PC-3 (cell line): ENCODE measurements around the gene LRRC70. TPM values are rescaled to one million over a fixed set of nuclear protein-coding genes. Genes with fewer than 3 reads are reported as not detected.
A peak's percentile ranks its signal among the peaks of the same experiment; 100 is the strongest.

Source experiments
- ATAC-seq: fragments of 200-7000 bp; cut with Tn5 transposase; 2 replicates; pipeline ENCODE4 v1.9.1; 2020; ENCODE audit warnings: mild to moderate bottlenecking, moderate library complexity
- BruUV-seq: library from RNA; stranded (reverse); fragments of 400-500 nt; replicated peaks from 2 replicates; lab custom pipeline; 2021; lab: Mats Ljungman, UMichigan
- CTCF ChIA-PET: fragments of 300-600 bp; sonication (Branson Sonifier 250); formaldehyde crosslinking; loops from one replicate; lab custom pipeline; 2022; ENCODE audit warnings: antibody characterized with exemption; lab: Charles Lee
- POLR2A ChIA-PET: fragments of 300-600 bp; sonication (Branson Sonifier 250); formaldehyde crosslinking; loops from one replicate; lab custom pipeline; 2022; ENCODE audit warnings: antibody characterized with exemption; ENCODE audit not compliant: unreplicated experiment; lab: Charles Lee
- DNase-seq: peaks from one replicate; pipeline ENCODE4 v3.0.0-alpha.2; 2015
- H2AFZ ChIP-seq: fragments of 300-600 bp; sonication (generic); 2 replicates; pipeline ENCODE4 v1.6.0; 2016; ENCODE audit warnings: antibody characterized with exemption, low read length
- H3F3A ChIP-seq: fragments of 300-600 bp; sonication (generic); one replicate; pipeline ENCODE4 v1.6.0; 2017; ENCODE audit warnings: antibody characterized with exemption, low read length, control low read depth, mild to moderate bottlenecking; ENCODE audit not compliant: unreplicated experiment
- H3K27ac ChIP-seq: fragments of 300-600 bp; sonication (generic); 2 replicates; pipeline ENCODE4 v1.5.1; 2016; ENCODE audit warnings: mild to moderate bottlenecking, low read length
- H3K27me3 ChIP-seq: fragments of 300-600 bp; sonication (generic); 2 replicates; pipeline ENCODE4 v1.6.1; 2016; ENCODE audit warnings: low read length, mixed read lengths
- H3K36me3 ChIP-seq: fragments of 300-600 bp; sonication (generic); 2 replicates; pipeline ENCODE4 v1.6.1; 2016; ENCODE audit warnings: low read depth, mixed run types, low read length, mixed read lengths
- H3K4me1 ChIP-seq: fragments of 300-600 bp; sonication (generic); 2 replicates; pipeline ENCODE4 v1.5.1; 2016; ENCODE audit warnings: low read length; ENCODE audit not compliant: insufficient read depth
- H3K4me2 ChIP-seq: fragments of 300-600 bp; sonication (generic); 2 replicates; pipeline ENCODE4 v1.6.0; 2016; ENCODE audit warnings: low read length
- H3K4me3 ChIP-seq: fragments of 300-600 bp; sonication (generic); 2 replicates; pipeline ENCODE4 v1.5.1; 2016; ENCODE audit warnings: mild to moderate bottlenecking, low read length, mixed read lengths
- H3K79me2 ChIP-seq: fragments of 300-600 bp; sonication (generic); 2 replicates; pipeline ENCODE4 v1.6.1; 2017; ENCODE audit warnings: low read length, mixed read lengths
- H3K9ac ChIP-seq: fragments of 300-600 bp; sonication (generic); 2 replicates; pipeline ENCODE4 v1.6.0; 2016; ENCODE audit warnings: mild to moderate bottlenecking, low read length
- H3K9me2 ChIP-seq: fragments of 300-600 bp; sonication (generic); replicated peaks from 2 replicates; pipeline ENCODE4 v1.6.1; 2016; ENCODE audit warnings: mixed run types, low read length, mixed read lengths
- H3K9me3 ChIP-seq: fragments of 300-600 bp; sonication (generic); 2 replicates; pipeline ENCODE4 v1.6.1; 2016; ENCODE audit warnings: low read length, mixed read lengths
- H4K20me1 ChIP-seq: fragments of 300-600 bp; sonication (generic); 2 replicates; pipeline ENCODE4 v1.6.1; 2016; ENCODE audit warnings: low read length, mixed read lengths
- CTCF ChIP-seq: fragments of 300-600 bp; sonication (generic); conservative IDR thresholded peaks from 2 replicates; pipeline ENCODE4 v1.5.1; 2017; ENCODE audit warnings: antibody characterized with exemption, low read depth, mild to moderate bottlenecking, low read length
- EZH2 ChIP-seq: fragments of 300-600 bp; sonication (generic); IDR thresholded peaks from one replicate; pipeline ENCODE4 v1.6.1; 2017; ENCODE audit warnings: antibody characterized with exemption, mild to moderate bottlenecking, low read length; ENCODE audit not compliant: unreplicated experiment
- EZH2phosphoT487 ChIP-seq: fragments of 300-600 bp; sonication (generic); IDR thresholded peaks from 2 replicates; pipeline ENCODE4 v1.6.1; 2018; ENCODE audit warnings: mild to moderate bottlenecking, antibody characterized with exemption, low read length, borderline replicate concordance
- intact Hi-C: fragments of 100-400 bp; cut with micrococcal nuclease; formaldehyde crosslinking; loops from 2 replicates; pipeline ENCODE4 v1.9.0; 2023
- total RNA-seq: library from RNA; depleted of rRNA; stranded (reverse); fragments of >200 nt; gene quantifications from 2 replicates; pipeline ENCODE4 v1.2.3, GENCODE V29; 2014

The LRRC70 gene
- total RNA-seq, 1 experiment from 2014 or later = 1.5 TPM

- ATAC-seq (peak; percentile 68), DNase-seq (peak; percentile 42)
- H4K20me1 ChIP-seq = no peaks in the 10 kb centered on the region
- no peaks in the 10 kb centered on the region for H3K9me3 ChIP-seq
- CTCF ChIA-PET = no interaction called here
- H3K79me2 ChIP-seq = no peaks in the 10 kb centered on the region
- no peak overlapping the region for H3K9ac ChIP-seq
- H3K36me3 ChIP-seq = peaks cover under 1% of the 10 kb centered on the region; the same call in 1 of the 2 replicates
- no peaks in the 10 kb centered on the region for H3K27me3 ChIP-seq
- POLR2A ChIA-PET = interaction anchor here (0.6 kb wide), 1 partner anchor 8 kb away, joined by 7 read pairs; no protein-coding TSS in a partner anchor
- no TSS peak for BruUV-seq
- H3K9me2 ChIP-seq = no peaks in the 10 kb centered on the region
- H3F3A ChIP-seq = no peaks in the 10 kb centered on the region
- H3K4me3 ChIP-seq = no peak overlapping the region
- TF ChIP-seq CTCF (no peak), EZH2phosphoT487 (no peak), EZH2 (no peak)
- H2AFZ ChIP-seq = no peak overlapping the region
- H3K4me1 ChIP-seq = peaks cover 21% of the 10 kb centered on the region
- no peak overlapping the region for H3K4me2 ChIP-seq
- no peak overlapping the region for H3K27ac ChIP-seq
- intact Hi-C loops = loop anchor here (5.0 kb wide), 1 partner anchor 124 kb away; no protein-coding TSS in a partner anchor
Measured at GRCh38 chr5:62596691-62597090, 18.1 kb downstream of the LRRC70 start.

- CTCF ChIA-PET = no interaction called here
- no peaks in the 10 kb centered on the region for H3K27me3 ChIP-seq
Measured at GRCh38 chr5:62597314-62597713, 18.7 kb downstream of the LRRC70 start.

GRCh38 chr5:62600560-62601252 is 22.1 kb downstream of the LRRC70 start:
- BruUV-seq = no TSS peak
- H3K27ac ChIP-seq = peak overlapping the region; percentile 27; the same call in 1 of the 2 replicates
- peak; percentile 72 for ATAC-seq
- H3K4me1 ChIP-seq = peaks cover 21% of the 10 kb centered on the region
- no peaks in the 10 kb centered on the region for H4K20me1 ChIP-seq
- H3K9me2 ChIP-seq = no peaks in the 10 kb centered on the region
- H3K36me3 ChIP-seq = peaks cover 3% of the 10 kb centered on the region; the same call in 1 of the 2 replicates
- peak overlapping the region; percentile 44 for H3K4me2 ChIP-seq
- POLR2A ChIA-PET = no interaction called here
- intact Hi-C loops = no loop called here
- CTCF ChIA-PET = no interaction called here
- no peak overlapping the region for H3K9ac ChIP-seq
- peak; percentile 68 for DNase-seq
- no peaks in the 10 kb centered on the region for H3K79me2 ChIP-seq
- no peaks in the 10 kb centered on the region for H3K27me3 ChIP-seq
- H3F3A ChIP-seq = no peaks in the 10 kb centered on the region
- no peak overlapping the region for H2AFZ ChIP-seq
- H3K9me3 ChIP-seq = no peaks in the 10 kb centered on the region
- no peak overlapping the region for H3K4me3 ChIP-seq
- TF ChIP-seq EZH2 = no peak
- no peak for TF ChIP-seq EZH2phosphoT487
- no peak for TF ChIP-seq CTCF

More at GRCh38 chr5:62597314-62597713, 18.7 kb downstream of the LRRC70 start:
- Histone ChIP-seq H3K27ac (no peak overlapping the region), H3K36me3 (no peaks in the 10 kb centered on the region), H3K9me3 (no peaks in the 10 kb centered on the region), H3F3A (no peaks in the 10 kb centered on the region), H3K4me1 (peaks cover 21% of the 10 kb centered on the region), H3K9me2 (no peaks in the 10 kb centered on the region), H3K79me2 (no peaks in the 10 kb centered on the region), H4K20me1 (no peaks in the 10 kb centered on the region), H3K4me3 (no peak overlapping the region), H3K4me2 (no peak overlapping the region), H3K9ac (no peak overlapping the region), H2AFZ (no peak overlapping the region)
- intact Hi-C loops = loop anchor here (5.0 kb wide), 1 partner anchor 125 kb away; no protein-coding TSS in a partner anchor
- TF ChIP-seq EZH2 = no peak
- no peak for ATAC-seq
- no peak for DNase-seq
- no TSS peak for BruUV-seq
- POLR2A ChIA-PET = no interaction called here
